Hematopoietic multipotent progenitor cell (in vitro differentiated cells): ENCODE measurements around the gene VTA1. TPM values are rescaled to one million over a fixed set of nuclear protein-coding genes. Genes with fewer than 3 reads are reported as not detected.
"Not testable (repeated sequence)": the region's sequence is repeated elsewhere in the genome, so short reads cannot be mapped to it uniquely, and the experiment has no call there.

Experiments
- DNase-seq, 3 donors: peaks; one replicate each; pipeline ENCODE4 v3.0.0-alpha.2; 2011 to 2015; ENCODE audit warnings: low read depth in 2 of 3, low spot score in 2 of 3
- total RNA-seq: library from RNA; depleted of rRNA; stranded (reverse); fragments of >200 nt; gene quantifications from one replicate; pipeline ENCODE4 v1.2.3, GENCODE V29; 2012

The VTA1 gene
- total RNA-seq, 1 donor: 39.9 TPM

DNA sequence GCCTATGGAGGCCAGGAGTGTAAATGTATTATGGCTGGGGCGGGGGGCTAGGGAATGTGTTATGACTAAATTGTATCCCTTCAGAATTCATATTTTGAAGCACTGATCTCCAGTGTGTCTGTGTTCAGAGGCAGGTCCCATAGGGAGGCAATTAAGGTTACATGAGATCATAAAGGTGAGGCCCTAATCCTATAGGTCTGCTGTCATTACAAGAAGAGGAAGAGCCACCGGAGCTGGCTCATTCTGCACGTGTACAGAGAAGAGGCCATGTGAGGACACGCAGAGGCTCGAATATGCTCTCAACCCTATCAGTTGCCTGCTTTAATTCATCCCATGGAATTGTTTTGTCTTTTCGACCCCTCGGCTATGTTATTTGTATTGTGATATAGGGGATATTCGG, 76.9 kb downstream of the VTA1 start:
- no peak for DNase-seq

DNA sequence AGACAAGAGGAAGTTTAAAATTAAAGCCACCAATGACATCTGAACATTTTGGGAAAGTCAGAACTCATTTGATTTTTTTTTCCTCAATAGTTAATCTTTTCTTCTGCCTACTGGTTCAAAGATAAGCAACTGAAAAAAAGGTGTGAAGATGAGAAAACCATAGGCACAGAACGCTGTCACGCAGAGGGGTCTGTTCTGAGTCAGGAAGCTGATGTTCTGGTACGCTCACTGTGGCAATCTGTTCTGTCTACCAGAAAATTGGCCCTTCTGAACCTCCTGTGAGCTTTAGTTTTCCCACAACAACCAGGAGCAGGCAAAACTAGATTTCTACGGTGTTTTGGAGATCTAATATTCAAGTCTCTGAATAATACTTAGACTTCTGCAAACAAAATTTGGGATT, 78.1 kb downstream of the VTA1 start:
- DNase-seq: no peak

DNA sequence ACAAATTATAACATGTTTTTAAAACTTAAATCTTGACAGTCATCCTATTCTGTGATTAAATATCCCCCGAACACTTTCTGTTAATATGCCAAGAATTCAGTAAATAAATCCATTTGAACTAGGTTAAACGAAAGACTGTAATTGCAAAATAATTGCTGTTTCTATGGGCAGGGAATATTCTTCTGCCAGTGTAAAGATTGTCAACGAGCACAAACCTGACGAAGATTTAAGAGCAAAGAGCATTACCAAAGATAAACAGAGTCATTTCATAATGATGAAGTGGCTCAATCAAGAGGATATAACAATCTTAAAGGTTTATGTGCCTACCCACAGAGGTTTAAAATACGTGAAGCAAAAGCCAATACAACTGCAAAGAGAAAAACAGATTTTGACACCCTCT, 78.5 kb downstream of the VTA1 start:
- DNase-seq: no peak

DNA sequence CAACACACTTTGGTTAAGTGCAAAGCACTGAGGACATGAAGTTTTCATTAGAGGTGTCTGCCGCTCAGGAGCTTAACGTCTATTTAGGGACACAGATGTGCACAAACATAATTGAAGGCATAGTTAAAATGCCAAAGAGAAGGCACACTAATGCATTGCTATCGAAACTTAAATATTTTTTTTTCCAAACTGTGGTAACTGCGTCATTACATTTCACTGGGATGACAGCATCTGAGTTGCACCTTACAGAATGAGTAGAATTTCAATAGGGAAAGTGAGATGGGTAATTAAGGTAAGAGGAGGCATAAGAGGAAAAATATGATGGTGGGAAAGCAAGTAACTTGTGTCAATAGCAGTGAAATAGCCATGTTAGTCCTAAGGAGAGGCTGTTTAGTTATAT, 79.7 kb downstream of the VTA1 start:
- DNase-seq: no peak

DNA sequence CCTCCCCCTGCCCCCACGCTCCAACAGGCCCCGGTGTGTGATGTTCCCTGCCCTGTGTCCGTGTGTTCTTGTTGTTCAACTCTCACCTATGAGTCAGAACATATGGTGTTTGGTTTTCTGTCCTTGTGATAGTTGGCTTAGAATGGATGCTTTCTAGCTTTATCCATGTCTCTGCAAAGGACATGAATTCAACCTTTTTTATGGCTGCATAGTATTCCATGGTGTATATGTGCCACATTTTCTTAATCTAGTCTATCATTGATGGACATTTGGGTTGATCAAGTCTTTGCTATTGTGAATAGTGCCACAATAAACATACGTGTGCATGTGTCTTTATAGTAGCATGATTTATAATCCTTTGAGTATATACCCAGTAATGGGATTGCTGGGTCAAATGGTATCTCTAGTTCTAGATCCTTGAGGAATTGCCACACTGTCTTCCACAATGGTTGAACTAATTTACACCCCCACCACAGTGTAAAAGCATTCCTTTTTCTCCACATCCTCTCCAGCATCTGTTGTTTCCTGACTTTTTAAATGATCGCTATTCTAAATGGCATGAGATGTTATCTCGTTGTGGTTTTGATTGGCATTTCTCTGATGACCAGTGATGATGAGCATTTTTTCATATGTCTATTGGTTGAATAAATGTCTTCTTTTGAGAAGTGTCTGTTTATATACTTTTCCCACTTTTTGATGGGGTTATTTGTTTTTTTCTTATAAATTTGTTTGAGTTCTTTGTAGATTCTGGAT, 82.6 kb downstream of the VTA1 start:
- DNase-seq: not testable (repeated sequence)

DNA sequence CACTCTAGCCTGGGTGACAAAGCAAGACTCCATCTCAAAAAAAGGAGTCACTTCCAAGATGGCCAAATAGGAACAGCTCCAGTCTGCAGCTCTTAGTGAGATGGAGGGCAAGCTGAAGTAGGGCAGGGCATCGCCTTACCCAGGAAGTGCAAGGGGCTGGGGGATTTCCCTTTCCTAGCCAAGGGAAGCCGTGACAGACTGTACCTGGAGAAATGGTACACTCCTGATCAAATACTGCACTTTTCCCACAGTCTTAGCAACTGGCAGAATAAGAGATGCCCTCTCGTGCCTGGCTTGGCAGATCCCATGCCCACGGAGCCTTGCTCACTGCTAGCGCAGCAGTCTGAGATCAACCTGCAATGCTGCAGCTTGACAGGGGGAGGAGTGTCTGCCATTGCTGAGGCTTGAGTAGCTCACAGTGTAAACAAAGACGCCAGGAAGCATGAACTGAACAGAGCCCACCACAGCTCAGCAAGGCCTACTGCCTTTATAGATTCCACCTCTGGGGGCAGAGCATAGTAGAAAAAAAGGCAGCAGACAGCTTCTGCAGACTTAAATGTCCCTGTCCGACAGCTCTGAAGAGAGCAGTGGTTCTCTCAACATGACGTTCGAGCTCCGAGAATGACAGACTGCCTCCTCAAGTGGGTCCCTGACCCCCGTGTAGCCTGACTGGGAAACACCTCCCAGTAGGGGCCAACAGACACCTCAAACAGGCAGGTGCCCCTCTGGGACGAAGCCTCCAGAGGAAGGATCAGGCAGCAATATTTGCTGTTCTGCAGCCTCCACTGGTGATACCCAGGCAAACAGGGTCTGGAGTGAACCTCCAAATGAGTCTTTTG, 85.4 kb downstream of the VTA1 start:
- DNase-seq: peak in 2 of 3 donors; percentile 86 to 96

DNA sequence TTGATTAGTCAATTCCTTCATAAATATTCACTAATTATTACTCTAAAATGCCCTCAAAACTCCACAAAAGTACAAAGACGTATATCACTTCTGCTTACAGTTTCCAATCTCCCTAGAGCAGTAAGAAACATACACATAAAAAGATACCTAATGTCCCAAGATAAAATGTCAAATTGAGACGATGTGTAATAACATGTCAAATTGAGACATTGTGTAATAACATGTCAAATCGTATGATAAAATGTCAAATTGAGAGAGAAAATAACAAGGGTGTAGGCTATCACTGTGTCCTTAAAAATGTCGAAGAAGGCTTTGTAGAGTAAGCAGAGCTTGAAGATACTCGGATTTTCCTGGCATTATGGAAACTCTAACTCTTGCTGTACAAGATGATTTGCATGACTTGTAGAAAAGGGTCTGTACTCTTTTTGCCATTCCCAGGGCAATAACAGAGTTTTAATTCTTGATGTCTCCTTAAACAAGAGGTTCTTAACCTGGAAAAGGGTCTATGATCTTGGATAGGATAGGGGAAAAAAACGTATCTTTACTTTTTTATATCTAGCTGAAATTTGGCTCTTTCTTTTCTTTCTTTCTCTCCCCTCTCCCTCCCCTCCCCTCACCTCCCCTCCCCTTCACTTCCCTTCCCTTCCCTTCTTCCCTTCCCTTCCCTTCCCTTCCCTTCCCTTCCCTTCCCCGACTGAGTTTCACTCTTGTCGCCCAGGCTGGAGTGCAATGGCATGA, 87.1 kb downstream of the VTA1 start:
- DNase-seq: no peak

DNA sequence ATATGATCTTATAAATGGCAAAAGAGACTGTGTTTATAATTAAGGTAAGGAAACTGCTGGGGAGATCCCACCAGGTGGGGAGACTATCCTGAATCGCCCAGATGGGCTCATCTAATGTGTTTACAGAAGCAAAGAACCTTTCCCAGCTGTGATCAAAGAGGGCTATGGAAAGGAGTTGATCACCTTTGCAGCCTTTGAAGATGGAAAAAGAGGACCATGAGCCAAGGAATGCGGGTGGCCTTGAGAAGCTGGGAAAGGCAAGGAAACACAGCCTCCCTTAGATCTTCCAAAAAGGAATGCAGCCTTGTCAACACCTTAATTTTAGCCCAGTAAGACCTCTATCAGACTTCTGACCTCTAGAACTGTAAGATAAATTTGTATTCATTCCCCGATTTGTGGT, 88.2 kb downstream of the VTA1 start:
- no peak for DNase-seq

DNA sequence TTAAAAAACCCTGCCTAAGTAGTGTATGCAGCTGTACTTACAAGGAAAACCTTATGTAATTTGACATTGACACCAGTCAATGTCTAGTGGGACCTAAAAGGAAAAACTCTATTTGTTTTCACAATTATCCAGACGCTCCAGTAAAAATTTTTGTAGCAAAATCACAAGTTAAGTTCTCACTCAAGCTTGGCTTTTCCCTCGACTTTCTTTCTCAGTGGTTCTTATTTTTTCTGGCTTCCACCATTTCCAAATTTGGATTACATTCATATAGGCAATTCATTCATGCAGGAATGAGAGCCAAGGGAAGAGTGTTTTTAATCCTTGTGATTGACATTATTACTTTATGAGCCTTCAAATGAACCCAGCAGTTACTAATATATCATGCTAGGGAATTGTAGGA, 88.7 kb downstream of the VTA1 start:
- DNase-seq: no peak

DNA sequence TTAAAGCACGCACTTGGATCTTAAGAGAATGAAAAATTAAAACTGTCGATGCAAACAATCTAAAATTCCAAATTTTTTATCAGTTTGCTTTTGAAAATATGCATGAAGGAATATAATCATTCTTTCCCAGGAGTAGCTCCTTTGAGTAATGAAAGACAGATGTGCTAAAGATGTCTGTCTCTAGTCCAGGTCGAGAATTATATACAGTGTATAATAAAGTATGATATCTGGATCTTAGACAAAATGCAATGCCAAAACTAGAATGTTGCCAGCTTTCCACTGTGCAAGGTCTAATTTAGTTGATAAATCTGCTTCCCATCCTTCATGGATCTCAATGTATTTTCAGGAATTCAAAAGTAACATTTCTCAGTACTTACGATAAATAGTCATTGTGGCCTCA, 89.6 kb downstream of the VTA1 start:
- DNase-seq: no peak

DNA sequence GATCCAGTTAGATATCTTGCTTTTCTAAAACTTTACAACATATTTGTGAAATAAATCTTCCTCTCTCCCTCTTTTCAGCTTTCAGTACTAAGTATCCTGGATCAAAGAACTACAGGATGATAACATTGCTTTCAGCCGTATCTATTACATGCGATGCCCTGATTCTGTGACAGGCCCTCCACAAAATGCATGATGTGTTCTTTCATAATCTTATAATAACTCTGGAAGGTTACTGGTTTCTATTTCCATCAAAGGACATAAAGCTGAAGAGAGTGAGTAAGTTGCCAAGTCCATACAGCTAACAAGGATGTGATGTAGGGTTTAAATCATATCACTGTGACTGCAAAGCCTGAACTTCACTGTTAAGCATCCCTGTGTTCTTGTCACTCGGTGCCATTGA, 91.8 kb downstream of the VTA1 start:
- no peak for DNase-seq

DNA sequence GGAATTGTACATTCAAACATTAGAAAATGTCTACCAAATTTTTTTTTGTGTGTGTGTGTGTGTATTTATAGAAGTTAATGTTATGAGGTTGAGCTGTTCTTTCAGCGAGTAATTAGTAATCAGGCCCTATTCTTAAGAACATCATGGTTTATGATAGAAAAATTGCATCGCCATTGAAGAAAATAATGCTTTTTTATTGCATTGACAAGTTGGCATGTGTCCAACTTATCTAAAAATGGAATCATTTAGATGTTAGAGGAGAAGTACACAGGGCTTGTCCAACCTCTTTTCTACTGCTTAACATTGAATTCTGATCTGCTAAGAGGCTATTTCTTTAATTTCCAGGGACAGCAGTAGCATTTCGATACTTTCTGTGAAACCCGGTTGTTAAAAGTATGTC, 93.1 kb downstream of the VTA1 start:
- no peak for DNase-seq

DNA sequence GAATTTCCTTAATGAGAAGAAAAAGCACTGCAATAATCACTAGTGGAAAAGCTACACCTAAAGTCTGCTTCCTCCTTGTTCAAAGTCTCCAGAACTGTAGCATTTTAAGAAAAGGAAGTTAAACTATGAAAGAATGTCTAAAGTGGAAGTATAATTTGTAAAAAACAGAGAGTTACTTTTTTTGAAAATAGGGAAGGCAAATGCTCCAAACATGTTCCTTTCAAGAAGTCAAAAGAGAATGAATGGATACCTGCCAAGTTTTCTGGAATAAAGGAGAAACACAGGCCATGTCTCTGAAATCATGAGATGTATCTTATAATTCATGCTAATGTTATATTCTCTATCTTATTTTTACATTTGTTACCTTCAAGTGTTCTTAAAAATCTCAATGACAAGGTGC, 94.0 kb downstream of the VTA1 start:
- peak in 1 of 3 donors; percentile 32 for DNase-seq

DNA sequence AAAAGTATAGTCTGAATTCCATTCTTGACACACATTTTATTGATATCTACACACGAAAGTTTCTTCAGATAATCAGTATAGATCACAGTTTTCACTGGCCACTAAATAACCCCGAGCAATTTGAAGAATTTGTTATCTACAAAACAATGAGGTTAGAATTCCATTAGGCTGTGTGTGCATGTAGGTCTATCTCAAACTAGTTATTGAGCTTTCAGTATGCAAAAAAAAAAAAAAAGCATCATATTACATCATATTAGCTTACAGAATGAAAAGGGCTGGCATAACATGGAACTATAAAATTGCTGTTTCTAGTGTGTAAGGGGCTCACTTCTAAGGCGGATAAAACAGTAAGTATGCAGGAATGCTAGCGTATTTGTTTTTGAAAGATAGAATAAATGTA, 95.2 kb downstream of the VTA1 start:
- DNase-seq: no peak

DNA sequence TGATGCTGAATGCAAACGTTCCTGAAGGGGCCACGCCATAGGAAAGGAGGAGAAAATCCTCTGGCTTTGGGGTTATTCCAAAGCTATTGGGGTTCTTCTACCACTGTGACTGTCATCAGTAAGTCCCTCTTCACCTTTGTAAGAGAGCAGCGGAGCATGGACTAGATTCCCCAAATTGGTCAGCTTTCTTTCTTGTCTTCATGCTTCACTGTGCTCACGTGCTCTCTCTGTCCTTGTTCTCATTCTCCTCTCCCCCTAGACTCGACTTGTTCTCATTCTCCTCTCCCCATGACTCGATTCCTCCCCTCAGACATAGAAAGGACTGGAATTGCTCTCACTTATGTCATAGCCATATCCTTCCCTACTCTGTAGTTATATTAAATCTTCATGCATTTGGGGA, 99.9 kb downstream of the VTA1 start:
- DNase-seq: no peak

DNA sequence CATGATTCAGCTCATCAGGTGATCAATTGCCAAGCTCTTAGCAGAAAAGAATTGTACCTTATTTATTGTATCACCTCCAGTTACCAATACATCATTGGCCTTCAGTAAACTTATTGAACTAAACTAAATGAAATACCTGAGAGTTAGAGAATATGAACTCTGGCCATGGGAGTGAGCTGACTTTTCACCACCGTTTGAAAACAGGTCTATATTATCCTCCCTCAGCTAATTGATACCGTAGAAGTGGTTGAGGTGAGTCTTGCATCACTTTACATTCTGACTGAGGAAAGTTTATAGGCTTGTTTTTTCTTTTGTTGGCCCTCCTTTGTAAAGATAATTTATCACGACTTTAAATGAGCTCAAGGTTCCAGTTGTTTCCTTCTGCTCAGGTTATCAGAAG, 102.2 kb downstream of the VTA1 start:
- DNase-seq: no peak

DNA sequence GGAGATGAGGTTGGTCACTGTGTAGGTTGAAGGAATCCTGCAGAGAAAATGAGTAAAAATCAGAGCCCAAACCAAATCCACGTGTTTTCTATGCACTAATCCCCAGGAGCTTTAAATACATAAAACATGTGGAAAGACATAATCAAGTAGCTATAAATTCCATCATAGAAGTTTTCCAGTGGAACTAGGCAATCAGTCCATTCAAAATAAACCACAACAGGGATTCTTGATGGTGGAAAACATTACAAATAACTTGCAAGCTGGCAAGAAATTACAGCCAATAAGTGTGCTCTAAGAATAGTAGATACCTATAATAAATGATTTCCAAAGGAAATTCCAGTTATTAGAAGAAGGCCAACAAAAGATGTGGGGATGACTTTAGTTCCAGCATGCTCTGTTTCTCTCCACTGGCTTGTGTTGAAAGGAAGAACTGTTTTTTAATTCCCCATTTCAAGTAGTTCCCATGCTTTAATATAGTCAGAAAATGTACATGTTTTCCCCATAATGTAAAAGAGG, 104.9 kb downstream of the VTA1 start:
- DNase-seq: no peak

DNA sequence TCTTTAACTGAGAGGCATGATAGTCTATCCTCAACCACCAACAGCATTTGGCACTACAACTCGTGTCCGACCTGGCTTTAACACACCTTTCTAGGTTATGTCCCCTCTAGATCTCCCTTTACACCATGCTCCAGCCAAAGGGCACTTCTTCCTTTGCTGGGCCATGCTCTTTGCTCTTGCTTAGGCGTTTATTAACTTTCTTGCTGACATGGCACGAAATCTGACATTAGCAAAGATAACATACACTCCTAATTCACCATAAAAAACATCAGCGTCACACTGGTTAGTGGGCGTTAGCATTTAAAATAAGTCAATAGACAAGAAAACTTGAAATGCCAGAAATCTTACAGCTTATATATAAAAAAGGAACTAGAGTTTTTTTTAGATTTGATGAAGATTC, 107.5 kb downstream of the VTA1 start:
- no peak for DNase-seq

DNA sequence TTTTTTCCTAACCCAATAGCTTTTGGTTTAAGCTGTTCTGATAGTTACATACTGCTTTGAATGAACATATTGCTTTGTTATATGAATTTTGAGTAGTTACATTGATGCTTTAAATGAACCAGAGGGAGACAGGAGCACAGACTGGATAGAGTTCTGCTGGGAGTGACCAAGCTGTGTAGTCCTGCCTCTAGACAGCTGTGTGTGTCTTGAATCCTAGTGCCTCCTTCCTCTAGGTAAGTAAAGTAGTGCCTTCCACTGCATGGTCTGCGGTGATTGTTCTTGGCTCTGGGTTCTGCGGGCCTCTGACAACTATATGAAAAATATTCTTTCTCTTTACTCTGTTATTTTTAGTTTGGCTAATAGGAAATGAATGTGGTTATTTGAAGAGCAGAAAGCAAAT, 108.7 kb downstream of the VTA1 start:
- peak in 1 of 3 donors; percentile 13 for DNase-seq

DNA sequence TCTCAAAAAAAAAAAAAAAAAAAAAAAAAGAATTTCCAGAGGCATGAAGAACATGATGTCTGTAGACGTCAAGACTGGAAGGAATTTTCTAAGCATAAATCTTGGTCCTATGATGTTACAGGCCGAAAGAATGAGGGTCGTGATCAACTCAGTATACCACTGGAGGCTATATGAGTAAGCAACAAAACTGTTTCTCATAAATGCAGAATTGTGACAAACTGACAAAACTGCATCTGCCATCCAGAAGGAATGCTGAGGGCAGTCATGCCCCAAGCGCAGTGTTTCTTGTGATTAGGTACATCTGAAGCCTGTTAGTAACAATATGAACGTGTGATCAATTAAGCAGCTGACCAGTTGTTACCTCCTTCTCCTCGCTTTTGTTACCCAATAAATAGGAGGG, 111.2 kb downstream of the VTA1 start:
- no peak for DNase-seq

DNA sequence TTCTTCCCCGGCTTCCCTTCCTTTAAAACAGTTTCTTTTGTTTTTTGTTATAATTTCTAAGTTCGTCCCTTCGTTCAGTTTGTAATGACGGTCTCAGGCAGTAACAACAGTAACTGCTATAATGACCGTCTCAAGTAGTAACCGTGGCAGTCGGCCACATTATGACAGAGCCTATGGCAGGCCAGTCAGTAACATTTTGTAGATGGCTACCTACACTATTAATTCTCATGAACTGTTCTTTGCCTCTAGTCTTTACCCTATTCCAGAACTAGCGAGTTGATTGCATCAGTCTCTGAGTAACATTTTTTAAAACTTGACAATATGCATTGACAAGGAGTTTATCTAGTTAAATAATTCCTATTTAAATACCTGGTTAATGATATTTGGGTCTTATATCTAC, 111.7 kb downstream of the VTA1 start:
- no peak for DNase-seq
